K562 (cell line): Measurements from ENCODE around the gene CDH1. TPM values are rescaled to one million over a fixed set of nuclear protein-coding genes. Genes with fewer than 3 reads are reported as not detected.

Experiments
- ATAC-seq: fragments of 200-7000 bp; cut with Tn5 transposase; 3 replicates; pipeline ENCODE4 v1.9.1; 2020; ENCODE audit warnings: moderate library complexity
- BruUV-seq: library from RNA; stranded (reverse); fragments of 400-500 nt; replicated peaks from 2 replicates; lab custom pipeline; 2021; lab: Mats Ljungman, UMichigan
- CTCF ChIA-PET: fragments of 300-600 bp; formaldehyde crosslinking; extraction: SDS; loops from one replicate; lab custom pipeline; 2021; ENCODE audit warnings: low intra/inter-chr PET ratio; lab: Yijun Ruan, JAX
- POLR2A ChIA-PET: fragments of 300-600, 350-650 bp; sonication (Branson Sonifier 250); formaldehyde crosslinking; extraction: SDS; loops from one replicate; lab custom pipeline; 2021; ENCODE audit warnings: antibody characterized with exemption, inconsistent platforms; lab: Yijun Ruan, JAX
- DNase-seq, 4 experiments: peaks; one replicate each; pipeline versions ENCODE4 v3.0.0 to v3.0.0-alpha.2; 2011 to 2018; ENCODE audit warnings: low spot score in 3 of 4, mixed read lengths in 3 of 4; ENCODE audit errors: extremely low read depth in 1 of 4
- FAIRE-seq: peaks from 2 replicates; lab custom pipeline; 2011; peaks lifted over from hg19 to GRCh38; lab: Jason Lieb, UNC
- H2AFZ ChIP-seq: 2 replicates; pipeline ENCODE4 v1.6.0; 2011; ENCODE audit warnings: low read depth, low read length, control low read depth, inconsistent platforms
- H3K27ac ChIP-seq: fragments of 200-600 bp; 3 replicates; pipeline ENCODE4 v1.8.0; 2011; ENCODE audit warnings: low read depth, mild to moderate bottlenecking, control low read depth, inconsistent platforms, low read length, moderate library complexity, mixed read lengths; ENCODE audit errors: extremely low read depth
- H3K27me3 ChIP-seq, 2 experiments: fragments of 300-600 bp in 1 of 2; 2 replicates in 1 of 2; 3 replicates in 1 of 2; pipeline versions ENCODE4 v1.6.0 to v1.8.0; 2011; ENCODE audit warnings: inconsistent platforms in 2 of 2, low read length in 2 of 2, mild to moderate bottlenecking in 1 of 2, mixed read lengths in 1 of 2, moderate library complexity in 1 of 2; ENCODE audit not compliant: control insufficient read depth in 2 of 2, insufficient read depth in 2 of 2
- H3K36me3 ChIP-seq: fragments of 300-600 bp; 3 replicates; pipeline ENCODE4 v1.8.0; 2011; ENCODE audit warnings: mild to moderate bottlenecking, low read length, inconsistent platforms; ENCODE audit not compliant: control insufficient read depth, insufficient read depth
- H3K4me1 ChIP-seq, 2 experiments: fragments of 200-600 bp in 1 of 2; replicated peaks in 1 of 2; 2 replicates in 1 of 2; 3 replicates in 1 of 2; pipeline versions ENCODE4 v1.5.1 to v1.8.0; 2011; ENCODE audit warnings: inconsistent platforms in 2 of 2, low read length in 2 of 2, mild to moderate bottlenecking in 1 of 2, mixed read lengths in 1 of 2, moderate library complexity in 1 of 2; ENCODE audit not compliant: control insufficient read depth in 2 of 2, insufficient read depth in 2 of 2
- H3K4me2 ChIP-seq: 2 replicates; pipeline ENCODE4 v1.6.1; 2011; ENCODE audit warnings: low read length, control low read depth, inconsistent platforms, mixed read lengths; ENCODE audit not compliant: insufficient read depth
- H3K4me3 ChIP-seq: fragments of 200-600 bp; sonication (generic), shearing (Covaris generic); 2 replicates; pipeline ENCODE4 v1.5.1; 2016; ENCODE audit warnings: control low read depth, inconsistent platforms
- H3K79me2 ChIP-seq: fragments of 200-600 bp; 3 replicates; pipeline ENCODE4 v1.8.0; 2011; ENCODE audit warnings: low read length, inconsistent platforms; ENCODE audit not compliant: control insufficient read depth, insufficient read depth
- H3K9ac ChIP-seq, 2 experiments: 2 replicates each; pipeline versions ENCODE4 v1.6.0 to v1.6.1; 2011; ENCODE audit warnings: low read depth in 2 of 2, low read length in 2 of 2, control low read depth in 1 of 2, inconsistent platforms in 1 of 2, mild to moderate bottlenecking in 1 of 2, mixed read lengths in 1 of 2; ENCODE audit not compliant: insufficient read depth in 1 of 2
- H3K9me1 ChIP-seq: one replicate; pipeline ENCODE4 v1.6.0; 2011; ENCODE audit warnings: inconsistent platforms, mild to moderate bottlenecking, low read length, moderate library complexity; ENCODE audit not compliant: control insufficient read depth, insufficient read depth
- H3K9me3 ChIP-seq: replicated peaks from 2 replicates; pipeline ENCODE4 v1.5.1; 2011; ENCODE audit warnings: low read depth, low read length, inconsistent platforms; ENCODE audit not compliant: control insufficient read depth, insufficient read depth
- H4K20me1 ChIP-seq: replicated peaks from 2 replicates; pipeline ENCODE4 v1.6.1; 2011; ENCODE audit warnings: low read length, inconsistent platforms, mixed read lengths; ENCODE audit not compliant: control insufficient read depth, insufficient read depth
- EHMT2 ChIP-seq: fragments of 450-650 bp; IDR thresholded peaks from 2 replicates; pipeline ENCODE4 v1.6.1; 2018; ENCODE audit warnings: antibody characterized with exemption
- HEY1 ChIP-seq: fragments of 250-450 bp; sonication (Bioruptor Pico); IDR thresholded peaks from 2 replicates; pipeline ENCODE4 v1.5.0; 2020; ENCODE audit warnings: mild to moderate bottlenecking, moderate library complexity, borderline replicate concordance
- MAFG ChIP-seq: fragments of 450-650 bp; conservative IDR thresholded peaks from 2 replicates; pipeline ENCODE4 v1.6.1; 2016; ENCODE audit warnings: missing genetic modification characterization, missing compliant biosample characterization
- YY1 ChIP-seq, 3 experiments: IDR thresholded peaks; 2 replicates each; pipeline ENCODE4 v1.6.1; 2011; ENCODE audit warnings: low read length in 2 of 3, mild to moderate bottlenecking in 2 of 3, moderate library complexity in 2 of 3, borderline replicate concordance in 1 of 3, control low read depth in 1 of 3, low read depth in 1 of 3; ENCODE audit not compliant: insufficient read depth in 3 of 3, insufficient replicate concordance in 2 of 3, control insufficient read depth in 1 of 3, insufficient read length in 1 of 3; ENCODE audit errors: extremely low read depth in 1 of 3
- ZNF184 ChIP-seq: sonication (generic); formaldehyde crosslinking; IDR thresholded peaks from 2 replicates; pipeline ENCODE4 v1.5.0; 2020; ENCODE audit warnings: missing genetic modification reagents
- ZNF318 ChIP-seq, 2 experiments: fragments of 450-650 bp; IDR thresholded peaks; 2 replicates each; pipeline ENCODE4 v1.6.1; 2016; ENCODE audit warnings: mild to moderate bottlenecking in 2 of 2, borderline replicate concordance in 1 of 2, low read depth in 1 of 2, moderate library complexity in 1 of 2
- ZNF398 ChIP-seq: fragments of 250-450 bp; sonication (Bioruptor Pico); IDR thresholded peaks from 2 replicates; pipeline ENCODE4 v1.8.0; 2021; ENCODE audit warnings: moderate library complexity, mild to moderate bottlenecking, inconsistent platforms
- ZSCAN32 ChIP-seq: fragments of 450-650 bp; formaldehyde crosslinking; IDR thresholded peaks from 2 replicates; pipeline ENCODE4 v1.4.0; 2020; ENCODE audit warnings: mild to moderate bottlenecking, moderate library complexity
- WGBS: fragments of 100-300 bp; shearing (Covaris generic); methylation state at CpG from one replicate; pipeline ENCODE4 v1.1.6; 2016; ENCODE audit warnings: low coverage, mixed read lengths; ENCODE audit not compliant: insufficient coverage; ENCODE audit errors: missing lambda C conversion rate; 5-methylcytosine and 5-hydroxymethylcytosine counted together
- in situ Hi-C: fragments of 300-500 bp; cut with MboI; formaldehyde crosslinking; loops from 4 replicates; pipeline ENCODE4 v1.15.0; 2018; ENCODE audit warnings: inconsistent platforms, mixed read lengths
- intact Hi-C: fragments of 100-400 bp; cut with micrococcal nuclease; formaldehyde crosslinking; loops from 2 replicates; pipeline ENCODE4 v1.14.2; 2022
- polyA plus RNA-seq, 8 experiments: library from polyadenylated mRNA; depleted of rRNA in 4 of 8; stranded (reverse) in 5 of 8; unstranded in 3 of 8; fragments of >200 nt; fragmentation: Nextera tagmentation in 2 of 8; fragmentation: Illumina TruSeq in 1 of 8; extraction: Ambion mirVana in 2 of 8; extraction: Trizol in 1 of 8; gene quantifications; 2 replicates each; pipeline versions ENCODE4 v1.2.1 to v1.2.3, GENCODE V29; 2011 to 2014; ENCODE audit warnings: inconsistent platforms in 1 of 8, missing spikeins in 1 of 8
- total RNA-seq, 7 experiments: library from RNA; depleted of rRNA in 6 of 7; stranded (reverse); fragments of >200 nt in 6 of 7; fragmentation: Illumina TruSeq in 2 of 7; extraction: Trizol in 2 of 7; gene quantifications; 2 replicates each; pipeline versions ENCODE4 v1.2.1 to v1.2.3, GENCODE V29; 2011 to 2021; ENCODE audit warnings: low replicate concordance in 1 of 7

Gene CDH1
- total and polyA plus RNA-seq, 9 of the 15 experiments (the other 6 are each of a cell fraction or from before 2014, with no cell fraction given), result 0.01 to 0.69 TPM; not detected in 7

DNA sequence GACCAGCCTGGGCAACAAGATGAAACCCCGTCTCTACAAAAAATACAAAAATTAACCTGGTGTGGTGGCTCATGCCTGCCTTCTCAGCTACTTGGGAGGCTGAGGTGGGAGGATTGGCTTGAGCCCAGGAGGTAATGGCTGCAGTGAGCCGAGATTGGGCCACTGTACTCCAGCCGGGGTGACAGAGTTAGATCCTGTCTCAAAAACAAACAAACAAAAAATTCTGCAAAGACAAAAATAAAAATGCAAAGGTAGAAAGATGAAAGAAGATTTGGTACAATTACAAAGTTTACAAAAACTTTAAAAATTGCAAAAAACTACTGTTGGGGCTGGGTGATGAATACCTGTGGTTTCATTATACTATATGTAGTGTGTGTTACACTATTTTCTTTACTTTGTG lies 5.5 kb upstream of the CDH1 start:
- Histone ChIP-seq H3K4me3 (peak overlapping the region; percentile 17; the same call in 1 of the 2 replicates), H3K27ac (peak overlapping the region; percentile 77), H3K36me3 (no peaks in the 10 kb centered on the region), H3K9me3 (no peaks in the 10 kb centered on the region), H3K9ac (peak overlapping the region in 1 of 2 experiments; percentile 43; a peak in 3 of 4 replicates), H3K4me1 (peaks cover 28% of the 10 kb centered on the region in 2 experiments), H3K9me1 (no peaks in the 10 kb centered on the region), H3K79me2 (no peaks in the 10 kb centered on the region), H3K4me2 (peak overlapping the region; percentile 66), H3K27me3 (no peaks in the 10 kb centered on the region), H2AFZ (peak overlapping the region; percentile 79), H4K20me1 (no peaks in the 10 kb centered on the region)
- in situ Hi-C loops, result no loop called here
- DNase-seq (peak in 1 of 4 experiments; percentile 56), ATAC-seq (peak; percentile 58), FAIRE-seq (no peak)
- CTCF ChIA-PET, result no interaction called here
- intact Hi-C loops, result no loop called here
- POLR2A ChIA-PET, result no interaction called here
- no TSS peak for BruUV-seq
- WGBS, result 0% methylated on average over 3 of the region's 3 CpGs
- TF ChIP-seq MAFG (tag) (no peak), ZNF398 (CRISPR knock-in tag) (no peak), YY1 (IDR thresholded peaks at IDR 0.05; ENCODE audit: borderline replicate concordance in 1 of 3, control insufficient read depth in 1 of 3, extremely low read depth in 1 of 3, insufficient read depth in 3 of 3, insufficient read length in 1 of 3, insufficient replicate concordance in 2 of 3, low read depth in 1 of 3, low read length in 2 of 3) (peak in 1 of 3 experiments; percentile 41), HEY1 (CRISPR knock-in tag) (no peak), ZNF318 (IDR thresholded peaks at IDR 0.05; ENCODE audit: borderline replicate concordance in 1 of 2, low read depth in 1 of 2) (0 out of 4 replicates have a peak, but pooled peaks of 1 of the 2 experiments have one; percentile 20), ZNF184 (CRISPR knock-in tag) (no peak), ZSCAN32 (CRISPR knock-in tag) (no peak), EHMT2 (no peak)
